Right lobe of liver (tissue), 6 donors: ENCODE data around the gene COLGALT1. TPM values are rescaled to one million over a fixed set of nuclear protein-coding genes. Genes with fewer than 3 reads are reported as not detected.
"Not testable (repeated sequence)": the region's sequence is repeated elsewhere in the genome, so short reads cannot be mapped to it uniquely, and the experiment has no call there.

Experiments used
- ATAC-seq, 4 donors: fragments of 200-7000 bp; cut with Tn5 transposase; one replicate each; pipeline ENCODE4 v1.9.1; 2020; ENCODE audit warnings: mild to moderate bottlenecking in 4 of 4, moderate library complexity in 4 of 4
- DNase-seq, 3 donors: peaks; one replicate each; pipeline ENCODE4 v3.0.0-alpha.2; 2020
- H3K27ac ChIP-seq, 3 donors: fragments of 200-600 bp; one replicate each; pipeline ENCODE4 v1.8.0; 2022
- H3K27me3 ChIP-seq, 2 donors: fragments of 200-600 bp; one replicate each; pipeline ENCODE4 v1.8.0; 2022
- H3K36me3 ChIP-seq, 4 donors: fragments of 200-600 bp; sonication (generic) in 1 of 4; one replicate each; pipeline versions ENCODE4 v1.5.1 to v1.8.0; 2017 to 2022; ENCODE audit warnings: control low read depth in 1 of 4
- H3K4me1 ChIP-seq, 4 donors: fragments of 200-600 bp; sonication (generic) in 1 of 4; one replicate each; pipeline versions ENCODE4 v1.5.1 to v1.8.0; 2017 to 2022; ENCODE audit warnings: control low read depth in 1 of 4
- H3K4me3 ChIP-seq, 3 donors: fragments of 200-600 bp; one replicate each; pipeline ENCODE4 v1.8.0; 2022
- H3K9me3 ChIP-seq, 4 donors: fragments of 200-600 bp; sonication (generic) in 1 of 4; one replicate each; pipeline versions ENCODE4 v1.5.1 to v1.8.0; 2017 to 2022; ENCODE audit warnings: control low read depth in 1 of 4
- POLR2A ChIP-seq: fragments of 450-650 bp; IDR thresholded peaks from one replicate; pipeline ENCODE4 v1.6.1; 2017; ENCODE audit warnings: antibody characterized with exemption, mild to moderate bottlenecking
- WGBS: methylation state at CpG from one replicate; pipeline ENCODE4 v1.1.6; 2018; ENCODE audit warnings: low coverage, low lambda C conversion rate; ENCODE audit not compliant: insufficient coverage; ENCODE audit errors: missing lambda C conversion rate; 5-methylcytosine and 5-hydroxymethylcytosine counted together
- intact Hi-C, 2 donors: fragments of 100-400 bp; cut with DNase I; formaldehyde crosslinking; loops; one replicate each; pipeline versions ENCODE4 v1.11.2 to v1.14.1; 2022
- total RNA-seq, 6 experiments: library from RNA; depleted of rRNA in 2 of 6; stranded (reverse); fragments of >200 nt in 2 of 6; fragmentation: NEBNext Ultra II Directional in 3 of 6; extraction: Animal tissue kit (Norgen Biotek cat#: 25700) in 3 of 6; gene quantifications; one replicate each; pipeline versions ENCODE4 v1.1.0 to v1.2.4, GENCODE V29; 2016 to 2023
- TF ChIP-seq, protein P1 (sequence below), 4 donors: fragments of 200-600 bp in 3 of 4; fragments of 450-650 bp in 1 of 4; IDR thresholded peaks; one replicate each; pipeline versions ENCODE4 v1.5.1 to v1.8.0; 2016 to 2022; ENCODE audit warnings: antibody characterized with exemption in 4 of 4, mild to moderate bottlenecking in 2 of 4
- donor health status: DM: no; HTN: yes; CAD: no.
- donor health status: DM: no; HTN: no; CAD: no.
- donor health status: DM: no; HTN: no; CAD: no.
- donor health status: DM: no; HTN: yes; CAD: no.
- donor health status: DM: no; HTN: yes; CAD: no.

The COLGALT1 gene
- total RNA-seq, 6 experiments from 2014 or later = 23.2 to 36.8 (median 31.1) TPM

DNA sequence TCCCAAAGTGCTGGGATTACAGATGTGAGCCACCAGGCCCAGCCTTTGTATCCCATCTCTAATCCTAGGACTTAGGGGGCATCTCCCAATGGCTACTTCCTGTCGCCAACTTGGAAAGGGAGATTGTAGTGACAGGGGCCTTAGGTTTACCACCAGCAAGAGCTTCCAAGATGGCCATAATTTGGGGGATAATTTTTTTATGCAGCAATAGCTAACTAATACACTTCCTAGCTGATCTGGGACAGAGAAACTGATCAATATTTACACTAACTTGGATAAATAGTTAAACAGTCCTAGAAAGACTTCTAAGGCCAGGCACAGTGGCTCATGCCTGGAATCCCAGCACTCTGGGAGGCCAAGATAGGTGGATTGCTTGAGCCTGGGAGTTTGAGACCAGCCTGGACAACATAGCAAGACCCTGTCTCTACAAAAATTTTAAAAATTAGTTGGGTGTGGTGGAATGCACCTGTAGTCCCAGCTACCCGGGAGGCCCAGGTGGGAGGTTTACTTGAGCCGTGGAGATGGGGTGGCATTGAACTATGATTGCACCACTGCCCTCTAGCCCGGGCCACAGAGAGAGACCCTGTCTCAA is 5.3 kb upstream of the COLGALT1 start:
- DNase-seq = no peak
- TF ChIP-seq, protein P1, sequence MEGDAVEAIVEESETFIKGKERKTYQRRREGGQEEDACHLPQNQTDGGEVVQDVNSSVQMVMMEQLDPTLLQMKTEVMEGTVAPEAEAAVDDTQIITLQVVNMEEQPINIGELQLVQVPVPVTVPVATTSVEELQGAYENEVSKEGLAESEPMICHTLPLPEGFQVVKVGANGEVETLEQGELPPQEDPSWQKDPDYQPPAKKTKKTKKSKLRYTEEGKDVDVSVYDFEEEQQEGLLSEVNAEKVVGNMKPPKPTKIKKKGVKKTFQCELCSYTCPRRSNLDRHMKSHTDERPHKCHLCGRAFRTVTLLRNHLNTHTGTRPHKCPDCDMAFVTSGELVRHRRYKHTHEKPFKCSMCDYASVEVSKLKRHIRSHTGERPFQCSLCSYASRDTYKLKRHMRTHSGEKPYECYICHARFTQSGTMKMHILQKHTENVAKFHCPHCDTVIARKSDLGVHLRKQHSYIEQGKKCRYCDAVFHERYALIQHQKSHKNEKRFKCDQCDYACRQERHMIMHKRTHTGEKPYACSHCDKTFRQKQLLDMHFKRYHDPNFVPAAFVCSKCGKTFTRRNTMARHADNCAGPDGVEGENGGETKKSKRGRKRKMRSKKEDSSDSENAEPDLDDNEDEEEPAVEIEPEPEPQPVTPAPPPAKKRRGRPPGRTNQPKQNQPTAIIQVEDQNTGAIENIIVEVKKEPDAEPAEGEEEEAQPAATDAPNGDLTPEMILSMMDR (IDR thresholded peaks at IDR 0.05) = no peak
- no peak for TF ChIP-seq POLR2A
- Histone ChIP-seq H3K4me3 (no peak overlapping the region), H3K27me3 (no peaks in the 10 kb centered on the region), H3K27ac (no peak overlapping the region), H3K9me3 (no peaks in the 10 kb centered on the region), H3K36me3 (no peaks in the 10 kb centered on the region), H3K4me1 (peaks cover 0 to 4% (median 1%) of the 10 kb centered on the region in 4 donors)
- intact Hi-C loops = no loop called here
- ATAC-seq = no peak
- WGBS = 86% methylated on average over 4 of the region's 4 CpGs

DNA sequence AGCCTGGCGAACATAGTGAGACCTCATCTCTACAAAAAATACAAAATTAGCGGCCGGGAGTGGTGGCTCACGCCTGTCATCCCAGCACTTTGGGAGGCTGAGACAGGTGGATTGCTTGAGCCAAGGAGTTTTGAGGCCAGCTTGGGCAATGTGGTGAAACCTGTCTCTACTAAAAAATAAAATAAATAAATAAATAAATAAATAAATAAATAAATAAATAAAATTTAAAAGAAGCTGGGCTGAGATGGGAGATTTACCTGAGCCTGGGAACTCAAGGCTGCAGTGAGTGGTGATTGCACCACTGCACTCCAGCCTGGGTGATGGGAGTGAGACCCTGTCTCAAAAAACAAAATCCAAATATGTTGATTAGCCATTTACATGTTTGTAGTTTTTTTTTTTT is 2.7 kb upstream of the COLGALT1 start:
- intact Hi-C loops, H3K4me1 ChIP-seq, H3K4me3 ChIP-seq, H3K27me3 ChIP-seq, ATAC-seq, H3K9me3 ChIP-seq, H3K36me3 ChIP-seq, H3K27ac ChIP-seq, DNase-seq: not testable (repeated sequence)
- 92% methylated on average over 2 of the region's 4 CpGs for whole genome bisulfite sequencing

DNA sequence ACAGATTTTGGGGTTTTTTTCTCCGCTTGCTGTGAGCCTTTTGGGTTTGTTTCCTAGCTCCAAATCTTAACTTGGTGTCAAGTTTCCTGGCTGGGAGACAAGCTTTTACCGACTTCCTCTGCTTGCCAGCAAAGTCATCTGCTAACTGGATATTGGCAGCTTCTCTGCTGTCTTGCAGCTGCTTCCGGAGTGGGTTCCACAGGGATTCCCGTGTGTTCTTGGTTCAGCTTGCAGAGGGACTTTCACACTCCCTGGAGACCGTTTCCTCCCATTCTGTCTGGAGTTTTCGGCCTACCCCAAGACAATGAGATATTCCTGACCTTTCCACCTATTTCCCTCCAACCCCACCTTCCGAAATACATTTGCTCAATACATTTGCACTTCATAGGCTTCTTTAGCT is 2.2 kb upstream of the COLGALT1 start:
- peak; percentile 23 to 57 (median 40) for ATAC-seq
- no peak overlapping the region for H3K27ac ChIP-seq

DNA sequence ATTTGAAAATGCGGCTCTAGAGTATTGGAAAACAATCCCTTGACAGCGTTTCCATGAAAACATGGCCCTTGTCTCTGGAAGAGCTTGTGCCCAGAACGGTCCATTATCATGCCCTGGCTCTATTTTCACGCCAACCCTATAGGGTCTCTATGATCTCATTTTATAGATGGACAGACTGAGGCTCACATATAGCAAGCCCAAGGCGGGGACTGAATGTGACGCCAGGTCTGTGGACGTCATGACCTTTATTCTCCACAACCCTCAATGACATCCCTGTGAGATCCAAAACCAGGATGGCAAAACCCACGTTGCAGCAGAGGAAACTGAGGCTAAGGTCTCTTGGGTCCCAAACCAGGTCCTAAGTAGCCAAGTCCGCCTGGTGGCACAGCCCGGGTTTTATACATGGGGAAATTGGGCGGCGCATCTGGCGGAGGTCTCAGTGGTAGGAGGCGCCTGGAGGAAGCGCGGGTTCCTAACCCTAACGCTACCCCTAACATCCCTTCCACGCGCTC is 425 bp upstream of the COLGALT1 start:
- Histone ChIP-seq H3K9me3 (no peaks in the 10 kb centered on the region), H3K36me3 (peaks cover 0 to 4% (median 0%) of the 10 kb centered on the region in 4 donors), H3K4me3 (peak overlapping the region; percentile 79 to 91 (median 88)), H3K27me3 (no peaks in the 10 kb centered on the region), H3K4me1 (peaks cover 0 to 5% (median 2%) of the 10 kb centered on the region in 4 donors), H3K27ac (peak overlapping the region in 1 of 3 donors; percentile 72)
- TF ChIP-seq, protein P1 (IDR thresholded peaks at IDR 0.05) = no peak
- no peak for TF ChIP-seq POLR2A
- intact Hi-C loops = no loop called here
- 31% methylated on average over 7 of the region's 19 CpGs for WGBS
- DNase-seq (no peak), ATAC-seq (no peak)

More for the DNA sequence above, 2.2 kb upstream of the COLGALT1 start:
- H3K9me3 ChIP-seq = no peaks in the 10 kb centered on the region
- WGBS = 40% methylated on average over 7 of the region's 7 CpGs
- H3K27me3 ChIP-seq = no peaks in the 10 kb centered on the region
- peaks cover 0 to 5% (median 2%) of the 10 kb centered on the region in 4 donors for H3K4me1 ChIP-seq
- DNase-seq = peak in 1 of 3 donors; percentile 45
- H3K4me3 ChIP-seq = no peak overlapping the region
- H3K36me3 ChIP-seq = no peaks in the 10 kb centered on the region
- intact Hi-C loops = no loop called here
- TF ChIP-seq, protein P1 (IDR thresholded peaks at IDR 0.05) = no peak
- TF ChIP-seq POLR2A = no peak
